ENCODE measurements around the gene UFD1.

UFD1 gene

GRCh38 chr22:19513823-19514222, 34.8 kb upstream of the UFD1 start:
- Histone ChIP-seq H3K36me3 (replicated peaks) (peaks cover 2% of the 10 kb centered on the region), H3K27ac (no peak overlapping the region), H3K4me3 (ENCODE audit: low read depth, low read length) (no peak overlapping the region), H3K27me3 (replicated peaks) (no peaks in the 10 kb centered on the region)
- in situ Hi-C loops (cut with HindIII; ENCODE audit: low pct_ligation_motif_present, low sequenced_read_pairs): no loop called here
- TF ChIP-seq, protein P1, sequence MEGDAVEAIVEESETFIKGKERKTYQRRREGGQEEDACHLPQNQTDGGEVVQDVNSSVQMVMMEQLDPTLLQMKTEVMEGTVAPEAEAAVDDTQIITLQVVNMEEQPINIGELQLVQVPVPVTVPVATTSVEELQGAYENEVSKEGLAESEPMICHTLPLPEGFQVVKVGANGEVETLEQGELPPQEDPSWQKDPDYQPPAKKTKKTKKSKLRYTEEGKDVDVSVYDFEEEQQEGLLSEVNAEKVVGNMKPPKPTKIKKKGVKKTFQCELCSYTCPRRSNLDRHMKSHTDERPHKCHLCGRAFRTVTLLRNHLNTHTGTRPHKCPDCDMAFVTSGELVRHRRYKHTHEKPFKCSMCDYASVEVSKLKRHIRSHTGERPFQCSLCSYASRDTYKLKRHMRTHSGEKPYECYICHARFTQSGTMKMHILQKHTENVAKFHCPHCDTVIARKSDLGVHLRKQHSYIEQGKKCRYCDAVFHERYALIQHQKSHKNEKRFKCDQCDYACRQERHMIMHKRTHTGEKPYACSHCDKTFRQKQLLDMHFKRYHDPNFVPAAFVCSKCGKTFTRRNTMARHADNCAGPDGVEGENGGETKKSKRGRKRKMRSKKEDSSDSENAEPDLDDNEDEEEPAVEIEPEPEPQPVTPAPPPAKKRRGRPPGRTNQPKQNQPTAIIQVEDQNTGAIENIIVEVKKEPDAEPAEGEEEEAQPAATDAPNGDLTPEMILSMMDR (IDR thresholded peaks at IDR 0.05; ENCODE audit: low read depth, low read length, missing control alignments): no peak
- DNase-seq: no peak

DNA sequence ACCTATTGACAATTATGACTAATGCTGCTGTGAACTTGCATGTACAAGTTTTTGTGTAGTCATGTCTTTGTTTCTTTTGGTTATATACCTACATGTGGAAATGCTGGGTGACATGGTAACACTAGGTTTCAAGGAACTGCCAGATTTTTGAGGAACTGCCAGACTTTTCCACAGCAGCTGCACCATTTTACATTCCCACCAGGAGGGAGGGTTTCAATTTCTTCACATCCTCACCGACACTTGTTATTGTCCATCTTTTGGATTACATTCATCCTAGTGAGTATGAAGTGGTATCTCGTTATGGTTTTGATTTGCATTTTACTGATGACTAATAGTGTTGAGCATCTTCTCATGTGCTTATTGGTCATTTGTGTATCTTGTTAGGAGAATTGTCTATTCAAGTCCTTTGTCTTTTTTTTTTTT, 31.9 kb upstream of the UFD1 start:
- H3K4me3 ChIP-seq (ENCODE audit: low read depth, low read length): no peak overlapping the region
- H3K27ac ChIP-seq: no peak overlapping the region
- no peak for DNase-seq
- TF ChIP-seq, protein P1 (IDR thresholded peaks at IDR 0.05; ENCODE audit: low read depth, low read length, missing control alignments): no peak
- no peaks in the 10 kb centered on the region for H3K27me3 ChIP-seq (replicated peaks)
- in situ Hi-C loops (cut with HindIII; ENCODE audit: low pct_ligation_motif_present, low sequenced_read_pairs): no loop called here
- H3K36me3 ChIP-seq (replicated peaks): peaks cover 2% of the 10 kb centered on the region

DNA sequence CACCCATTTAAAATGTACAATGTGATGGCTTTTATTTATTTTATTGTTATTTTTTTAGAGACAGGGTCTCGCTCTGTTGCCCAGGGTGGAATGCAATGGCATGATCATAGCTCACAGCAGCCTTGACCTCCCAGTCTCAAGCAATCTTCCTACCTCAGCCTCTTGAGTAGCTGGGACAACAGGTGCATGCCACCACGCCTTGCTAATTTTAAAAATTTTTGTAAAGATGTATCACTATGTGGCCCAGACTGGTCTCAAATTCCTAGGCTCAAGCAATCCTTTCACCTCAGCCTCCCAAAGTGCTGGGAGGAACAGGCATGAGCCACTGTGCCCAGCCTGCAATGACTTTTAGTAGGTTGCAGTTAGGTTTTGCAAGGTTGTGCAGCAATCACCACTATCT, 30.9 kb upstream of the UFD1 start:
- no peak for DNase-seq
- in situ Hi-C loops (cut with HindIII; ENCODE audit: low pct_ligation_motif_present, low sequenced_read_pairs): no loop called here
- no peak overlapping the region for H3K4me3 ChIP-seq (ENCODE audit: low read depth, low read length)
- no peak overlapping the region for H3K27ac ChIP-seq
- TF ChIP-seq, protein P1 (IDR thresholded peaks at IDR 0.05; ENCODE audit: low read depth, low read length, missing control alignments): no peak
- no peaks in the 10 kb centered on the region for H3K27me3 ChIP-seq (replicated peaks)
- H3K36me3 ChIP-seq (replicated peaks): peaks cover 2% of the 10 kb centered on the region

GRCh38 chr22:19509191-19509590, 30.2 kb upstream of the UFD1 start:
- Histone ChIP-seq H3K4me3 (ENCODE audit: low read depth, low read length) (no peak overlapping the region), H3K36me3 (replicated peaks) (peaks cover 2% of the 10 kb centered on the region), H3K27ac (no peak overlapping the region), H3K27me3 (replicated peaks) (no peaks in the 10 kb centered on the region)
- DNase-seq: no peak
- in situ Hi-C loops (cut with HindIII; ENCODE audit: low pct_ligation_motif_present, low sequenced_read_pairs): no loop called here
- TF ChIP-seq, protein P1 (IDR thresholded peaks at IDR 0.05; ENCODE audit: low read depth, low read length, missing control alignments): no peak

DNA sequence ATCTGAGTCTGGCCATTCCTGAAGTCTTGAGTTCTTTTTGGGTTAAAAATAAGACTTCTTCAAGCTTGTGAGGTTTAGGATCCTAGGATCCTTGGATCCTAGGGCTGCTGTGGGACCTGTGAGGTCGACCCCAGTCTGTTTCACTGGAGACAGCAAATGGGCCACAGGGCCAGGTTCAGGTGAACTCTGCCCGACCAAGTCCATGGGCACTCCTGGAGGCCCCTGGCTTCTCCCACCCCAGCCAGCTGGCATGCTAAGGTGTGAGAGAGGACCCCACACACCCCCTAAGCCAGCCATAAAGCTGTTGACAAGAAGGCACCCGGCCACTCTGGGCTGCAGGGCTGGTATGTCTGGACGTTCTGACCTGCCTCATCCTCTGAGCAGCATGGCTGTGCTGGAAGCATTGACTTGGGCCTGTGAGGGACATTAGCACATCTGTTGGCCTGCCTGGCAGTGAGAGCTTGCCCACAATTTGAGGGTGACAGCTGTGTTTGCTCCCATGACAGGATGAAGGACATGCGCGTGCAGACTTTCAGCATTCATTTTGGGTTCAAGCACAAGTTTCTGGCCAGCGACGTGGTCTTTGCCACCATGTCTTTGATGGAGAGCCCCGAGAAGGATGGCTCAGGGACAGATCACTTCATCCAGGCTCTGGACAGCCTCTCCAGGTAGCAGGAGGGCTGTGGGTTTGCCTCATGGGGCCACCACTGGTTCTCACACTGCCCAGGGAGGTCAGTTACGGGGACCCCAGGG, 29.2 kb upstream of the UFD1 start:
- TF ChIP-seq, protein P1 (IDR thresholded peaks at IDR 0.05; ENCODE audit: low read depth, low read length, missing control alignments): no peak
- no peak for DNase-seq
- in situ Hi-C loops (cut with HindIII; ENCODE audit: low pct_ligation_motif_present, low sequenced_read_pairs): no loop called here
- H3K36me3 ChIP-seq (replicated peaks): peaks cover under 1% of the 10 kb centered on the region
- no peak overlapping the region for H3K4me3 ChIP-seq (ENCODE audit: low read depth, low read length)
- H3K27me3 ChIP-seq (replicated peaks): no peaks in the 10 kb centered on the region
- no peak overlapping the region for H3K27ac ChIP-seq

DNA sequence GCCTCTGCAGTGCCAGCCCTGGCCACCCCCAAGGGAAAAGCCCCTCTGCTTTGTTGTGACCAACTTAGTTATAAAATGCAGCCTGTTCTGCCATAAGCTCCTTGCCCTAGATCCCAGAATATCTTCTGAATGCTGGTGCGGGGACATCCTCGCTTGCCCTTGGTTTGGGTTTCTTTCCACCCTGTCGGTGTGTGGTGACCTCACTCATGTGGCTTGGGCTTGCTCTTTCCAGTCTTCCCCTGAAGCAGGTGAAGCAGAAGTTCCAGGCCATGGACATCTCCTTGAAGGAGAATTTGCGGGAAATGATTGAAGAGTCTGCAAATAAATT, 28.5 kb upstream of the UFD1 start:
- Histone ChIP-seq H3K36me3 (replicated peaks) (no peaks in the 10 kb centered on the region), H3K27me3 (replicated peaks) (no peaks in the 10 kb centered on the region), H3K4me3 (ENCODE audit: low read depth, low read length) (no peak overlapping the region), H3K27ac (no peak overlapping the region)
- DNase-seq: no peak
- in situ Hi-C loops (cut with HindIII; ENCODE audit: low pct_ligation_motif_present, low sequenced_read_pairs): no loop called here
- TF ChIP-seq, protein P1 (IDR thresholded peaks at IDR 0.05; ENCODE audit: low read depth, low read length, missing control alignments): no peak

Measured in brain microvascular endothelial cell (primary cell).